ENCODE results near the gene RMC1. TPM values are rescaled to one million over a fixed set of nuclear protein-coding genes. Genes with fewer than 3 reads are reported as not detected.
A peak's percentile ranks its signal among the peaks of the same experiment; 100 is the strongest.

The RMC1 gene
- total and polyA plus RNA-seq, 2 of the 13 experiments (the other 11 are each of a cell fraction or from before 2014, with no cell fraction given): 9.4 to 19.5 TPM

GRCh38 chr18:23545247-23545789, 42.0 kb downstream of the RMC1 start (continued):
- TF ChIP-seq ZMAT3 (CRISPR knock-in tag; conservative IDR thresholded peaks at IDR 0.05) (no peak), ZBTB38 (CRISPR knock-in tag; IDR thresholded peaks at IDR 0.05) (peak; percentile 66), ZBTB37 (CRISPR knock-in tag; IDR thresholded peaks at IDR 0.05) (no peak), ETV5 (CRISPR knock-in tag; IDR thresholded peaks at IDR 0.05; ENCODE audit: borderline replicate concordance) (peak; percentile 62), ZBTB34 (CRISPR knock-in tag; IDR thresholded peaks at IDR 0.05) (peak; percentile 75; the same call in 1 of the 2 replicates), KDM1A (CRISPR knock-in tag; IDR thresholded peaks at IDR 0.05) (0 out of 2 replicates have a peak, but pooled peaks have one; percentile 33), NR1H2 (CRISPR knock-in tag; IDR thresholded peaks at IDR 0.05; ENCODE audit: borderline replicate concordance, low read depth) (no peak), ZNF678 (CRISPR knock-in tag; IDR thresholded peaks at IDR 0.05) (no peak), ISL2 (CRISPR knock-in tag; IDR thresholded peaks at IDR 0.05) (peak; percentile 62), SOX6 (IDR thresholded peaks at IDR 0.05) (no peak), SOX6 (CRISPR knock-in tag; IDR thresholded peaks at IDR 0.05) (peak; percentile 94), ZNF256 (CRISPR knock-in tag; conservative IDR thresholded peaks at IDR 0.05) (no peak), ZNF44 (CRISPR knock-in tag; IDR thresholded peaks at IDR 0.05) (no peak), ZNF337 (CRISPR knock-in tag; IDR thresholded peaks at IDR 0.05; ENCODE audit: borderline replicate concordance, low read depth) (no peak), ZNF766 (CRISPR knock-in tag; IDR thresholded peaks at IDR 0.05; ENCODE audit: borderline replicate concordance) (no peak), FOXK1 (CRISPR knock-in tag; IDR thresholded peaks at IDR 0.05; ENCODE audit: borderline replicate concordance, low read depth) (0 out of 2 replicates have a peak, but pooled peaks have one; percentile 60), ZBTB4 (CRISPR knock-in tag; IDR thresholded peaks at IDR 0.05; ENCODE audit: borderline replicate concordance) (peak; percentile 88; the same call in 1 of the 2 replicates), GATAD1 (CRISPR knock-in tag; IDR thresholded peaks at IDR 0.05) (no peak), ZNF292 (CRISPR knock-in tag; IDR thresholded peaks at IDR 0.05; ENCODE audit: borderline replicate concordance, low read depth) (0 out of 2 replicates have a peak, but pooled peaks have one; percentile 41), ZSCAN25 (CRISPR knock-in tag; IDR thresholded peaks at IDR 0.05) (peak; percentile 38; the same call in 1 of the 2 replicates), ZKSCAN8 (CRISPR knock-in tag; IDR thresholded peaks at IDR 0.05; ENCODE audit: borderline replicate concordance) (0 out of 2 replicates have a peak, but pooled peaks have one; percentile 34), ZNF503 (CRISPR knock-in tag; IDR thresholded peaks at IDR 0.05) (peak; percentile 74; the same call in 1 of the 2 replicates), STAT5B (CRISPR knock-in tag; IDR thresholded peaks at IDR 0.05) (no peak), ZNF530 (CRISPR knock-in tag; IDR thresholded peaks at IDR 0.05; ENCODE audit: low read depth) (no peak)

All from HepG2 (cell line).